Measurements from ENCODE around the gene ITPRID2.

ITPRID2 gene

GRCh38 chr2:181848261-181848886 is 43.2 kb upstream of the ITPRID2 start:
- ChIA-PET CTCF (interaction anchor here (1.0 to 1.7 kb wide), 3 partner anchors 8 to 14 kb away, joined by 3 read pairs; no protein-coding TSS in a partner anchor), POLR2A (no interaction called here)
- TF ChIP-seq, protein P1, sequence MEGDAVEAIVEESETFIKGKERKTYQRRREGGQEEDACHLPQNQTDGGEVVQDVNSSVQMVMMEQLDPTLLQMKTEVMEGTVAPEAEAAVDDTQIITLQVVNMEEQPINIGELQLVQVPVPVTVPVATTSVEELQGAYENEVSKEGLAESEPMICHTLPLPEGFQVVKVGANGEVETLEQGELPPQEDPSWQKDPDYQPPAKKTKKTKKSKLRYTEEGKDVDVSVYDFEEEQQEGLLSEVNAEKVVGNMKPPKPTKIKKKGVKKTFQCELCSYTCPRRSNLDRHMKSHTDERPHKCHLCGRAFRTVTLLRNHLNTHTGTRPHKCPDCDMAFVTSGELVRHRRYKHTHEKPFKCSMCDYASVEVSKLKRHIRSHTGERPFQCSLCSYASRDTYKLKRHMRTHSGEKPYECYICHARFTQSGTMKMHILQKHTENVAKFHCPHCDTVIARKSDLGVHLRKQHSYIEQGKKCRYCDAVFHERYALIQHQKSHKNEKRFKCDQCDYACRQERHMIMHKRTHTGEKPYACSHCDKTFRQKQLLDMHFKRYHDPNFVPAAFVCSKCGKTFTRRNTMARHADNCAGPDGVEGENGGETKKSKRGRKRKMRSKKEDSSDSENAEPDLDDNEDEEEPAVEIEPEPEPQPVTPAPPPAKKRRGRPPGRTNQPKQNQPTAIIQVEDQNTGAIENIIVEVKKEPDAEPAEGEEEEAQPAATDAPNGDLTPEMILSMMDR (IDR thresholded peaks at IDR 0.05; ENCODE audit: control extremely low read depth, extremely low read depth, low read depth, missing control alignments), result no peak
- DNase-seq (ENCODE audit: extremely low spot score), result no peak

GRCh38 chr2:181849601-181850000 is 41.9 kb upstream of the ITPRID2 start:
- ChIA-PET CTCF (interaction anchor here (1.2 kb wide), 1 partner anchor 11 kb away, joined by 3 read pairs; no protein-coding TSS in a partner anchor), POLR2A (no interaction called here)
- TF ChIP-seq, protein P1 (IDR thresholded peaks at IDR 0.05; ENCODE audit: control extremely low read depth, extremely low read depth, low read depth, missing control alignments), result no peak
- DNase-seq (ENCODE audit: extremely low spot score), result no peak

DNA sequence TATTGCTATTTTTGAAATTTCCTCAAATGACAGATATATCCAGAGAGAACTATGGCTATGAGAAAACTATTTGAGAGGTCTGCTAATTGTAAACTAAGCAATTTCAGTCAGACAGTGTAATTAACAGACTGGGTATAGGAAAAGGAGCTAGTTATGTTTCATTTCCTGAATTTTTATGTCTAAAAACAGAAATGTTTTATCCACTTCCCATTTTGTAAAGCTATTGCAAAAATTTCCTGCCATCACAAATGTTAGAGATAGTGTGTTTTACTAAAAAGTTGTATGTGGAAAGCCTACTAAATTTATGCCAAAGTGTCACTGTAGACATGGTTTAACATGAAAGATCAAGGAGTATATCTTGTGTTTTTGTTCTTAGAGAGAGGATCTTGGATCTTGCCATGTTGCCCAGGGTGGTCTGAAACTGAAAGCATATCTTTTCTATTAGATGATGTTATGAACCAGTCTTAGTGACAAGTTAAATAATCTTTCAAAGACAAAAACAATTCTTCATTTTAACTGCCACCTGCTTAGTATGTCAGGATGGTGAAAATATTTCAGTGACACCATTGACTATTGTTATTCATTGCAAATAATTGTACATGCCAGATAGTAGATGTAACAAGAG is 40.5 kb upstream of the ITPRID2 start:
- ChIA-PET CTCF (interaction anchor here (1.0 to 1.6 kb wide), 3 partner anchors 9 to 103 kb away, joined by 3 to 4 read pairs (median 3); no protein-coding TSS in a partner anchor), POLR2A (no interaction called here)
- TF ChIP-seq, protein P1 (IDR thresholded peaks at IDR 0.05; ENCODE audit: control extremely low read depth, extremely low read depth, low read depth, missing control alignments), result no peak
- DNase-seq (ENCODE audit: extremely low spot score), result no peak

- no peak for DNase-seq (ENCODE audit: extremely low spot score)
- CTCF ChIA-PET, result no interaction called here
- TF ChIP-seq, protein P1 (IDR thresholded peaks at IDR 0.05; ENCODE audit: control extremely low read depth, extremely low read depth, low read depth, missing control alignments), result no peak
- POLR2A ChIA-PET, result no interaction called here
Observed at GRCh38 chr2:181851726-181852125, 39.8 kb upstream of the ITPRID2 start.

- TF ChIP-seq, protein P1 (IDR thresholded peaks at IDR 0.05; ENCODE audit: control extremely low read depth, extremely low read depth, low read depth, missing control alignments), result no peak
- DNase-seq (ENCODE audit: extremely low spot score), result no peak
- ChIA-PET CTCF (no interaction called here), POLR2A (no interaction called here)
Observed at GRCh38 chr2:181853696-181854095, 37.8 kb upstream of the ITPRID2 start.

DNA sequence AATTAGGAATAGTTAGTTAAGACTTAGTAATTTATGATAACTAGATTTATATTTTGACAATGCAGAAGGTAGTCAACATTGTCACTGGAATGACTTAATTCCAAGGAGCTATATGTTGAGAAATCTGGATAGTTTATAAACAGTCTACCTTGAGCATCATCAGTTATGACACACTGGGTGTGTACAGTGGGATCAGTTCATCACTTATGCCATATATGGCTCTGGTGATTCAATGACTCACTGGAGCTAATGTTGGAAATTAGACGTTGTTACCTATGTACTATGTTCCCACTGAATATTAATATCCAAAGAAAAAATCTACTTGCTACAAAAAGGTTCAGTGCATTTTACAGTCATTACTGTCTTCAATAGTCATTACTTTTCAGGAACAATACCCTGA is 34.0 kb upstream of the ITPRID2 start:
- DNase-seq (ENCODE audit: extremely low spot score), result no peak
- TF ChIP-seq, protein P1 (IDR thresholded peaks at IDR 0.05; ENCODE audit: control extremely low read depth, extremely low read depth, low read depth, missing control alignments), result no peak
- POLR2A ChIA-PET, result no interaction called here
- CTCF ChIA-PET, result no interaction called here
